BJ (cell line): ENCODE results near the gene INTS15. TPM values are rescaled to one million over a fixed set of nuclear protein-coding genes. Genes with fewer than 3 reads are reported as not detected.

Experiments used
- CTCF ChIA-PET: fragments of 350-600 bp; formaldehyde crosslinking; extraction: SDS; loops from one replicate; lab custom pipeline; 2021; ENCODE audit warnings: antibody characterized with exemption, inconsistent platforms; lab: Yijun Ruan, JAX
- POLR2A ChIA-PET: fragments of 300-600 bp; sonication (Branson Sonifier 250); formaldehyde crosslinking; extraction: SDS; loops from one replicate; lab custom pipeline; 2021; ENCODE audit warnings: antibody characterized with exemption; lab: Charles Lee
- DNase-seq: peaks from one replicate; pipeline ENCODE4 v3.0.0-alpha.2; 2011; ENCODE audit warnings: low read depth
- H3K27me3 ChIP-seq: 2 replicates; pipeline ENCODE4 v1.6.0; 2011; ENCODE audit warnings: low read length; ENCODE audit not compliant: control insufficient read depth, insufficient read depth
- H3K36me3 ChIP-seq: 2 replicates; pipeline ENCODE4 v1.5.1; 2011; ENCODE audit warnings: low read length; ENCODE audit not compliant: control insufficient read depth, insufficient read depth
- H3K4me3 ChIP-seq: 2 replicates; pipeline ENCODE4 v1.5.1; 2011; ENCODE audit warnings: low read depth, mild to moderate bottlenecking, control low read depth, low read length
- CTCF ChIP-seq: IDR thresholded peaks from 2 replicates; pipeline ENCODE4 v1.5.1; 2011; ENCODE audit warnings: low read depth, mild to moderate bottlenecking, control low read depth, inconsistent platforms, low read length, moderate library complexity; ENCODE audit not compliant: insufficient read depth
- polyA plus RNA-seq: library from polyadenylated mRNA; depleted of rRNA; stranded (reverse); fragments of >200 nt; gene quantifications from 2 replicates; pipeline ENCODE4 v1.2.3, GENCODE V29; 2011

INTS15 gene
- polyA plus RNA-seq, 1 experiment: 22.6 TPM

GRCh38 chr7:6641305-6642035 lies 51.6 kb downstream of the INTS15 start:
- H3K4me3 ChIP-seq: no peak overlapping the region
- POLR2A ChIA-PET: no interaction called here
- CTCF ChIA-PET: no interaction called here
- DNase-seq: no peak
- no peak for TF ChIP-seq CTCF
- peaks cover 23% of the 10 kb centered on the region for H3K36me3 ChIP-seq
- no peaks in the 10 kb centered on the region for H3K27me3 ChIP-seq

- POLR2A ChIA-PET: no interaction called here
- no peak for TF ChIP-seq CTCF
- no peak for DNase-seq
- no peaks in the 10 kb centered on the region for H3K27me3 ChIP-seq
- CTCF ChIA-PET: no interaction called here
- H3K36me3 ChIP-seq: peaks cover 26% of the 10 kb centered on the region
- no peak overlapping the region for H3K4me3 ChIP-seq
Observed at GRCh38 chr7:6642239-6642839, 52.5 kb downstream of the INTS15 start.

- H3K4me3 ChIP-seq: no peak overlapping the region
- no peaks in the 10 kb centered on the region for H3K27me3 ChIP-seq
- no peak for DNase-seq
- ChIA-PET POLR2A (no interaction called here), CTCF (no interaction called here)
- H3K36me3 ChIP-seq: peaks cover 26% of the 10 kb centered on the region
- no peak for TF ChIP-seq CTCF
Observed at GRCh38 chr7:6642861-6643640, 53.2 kb downstream of the INTS15 start.

- Histone ChIP-seq H3K27me3 (no peaks in the 10 kb centered on the region), H3K36me3 (peaks cover 28% of the 10 kb centered on the region), H3K4me3 (no peak overlapping the region)
- no peak for TF ChIP-seq CTCF
- ChIA-PET CTCF (no interaction called here), POLR2A (no interaction called here)
- no peak for DNase-seq
Observed at GRCh38 chr7:6643915-6644625, 54.2 kb downstream of the INTS15 start.
